Right atrium auricular region (tissue), 2 donors: ENCODE data around the gene FAM171A1. TPM values are rescaled to one million over a fixed set of nuclear protein-coding genes. Genes with fewer than 3 reads are reported as not detected.
"Not testable (repeated sequence)": the region's sequence is repeated elsewhere in the genome, so short reads cannot be mapped to it uniquely, and the experiment has no call there.

ENCODE experiments used
- DNase-seq: peaks from one replicate; pipeline ENCODE4 v3.0.0-alpha.2; 2019; ENCODE audit warnings: low spot score
- H3K27ac ChIP-seq, 2 donors: fragments of 200-600 bp; sonication (generic); 1 replicate in 1 of 2; 2 replicates in 1 of 2; pipeline ENCODE4 v1.5.1; 2016 to 2019
- H3K27me3 ChIP-seq, 2 donors: fragments of 200-600 bp; sonication (generic); one replicate each; pipeline versions ENCODE4 v1.5.1 to v1.6.0; 2017 to 2019
- H3K36me3 ChIP-seq: fragments of 200-600 bp; sonication (generic); one replicate; pipeline ENCODE4 v1.5.1; 2016
- H3K4me1 ChIP-seq, 2 donors: fragments of 200-600 bp; sonication (generic); one replicate each; pipeline versions ENCODE4 v1.5.1 to v1.6.0; 2017 to 2019
- H3K4me3 ChIP-seq, 2 donors: fragments of 200-600 bp; sonication (generic); 1 replicate in 1 of 2; 2 replicates in 1 of 2; pipeline ENCODE4 v1.5.1; 2017 to 2019; ENCODE audit warnings: mild to moderate bottlenecking in 1 of 2, moderate library complexity in 1 of 2
- H3K9me3 ChIP-seq, 2 donors: fragments of 200-600 bp; sonication (generic); one replicate each; pipeline ENCODE4 v1.5.1; 2019
- total RNA-seq, 2 donors: library from RNA; depleted of rRNA; stranded (reverse); fragments of >200 nt; gene quantifications; one replicate each; pipeline ENCODE4 v1.1.0, GENCODE V29; 2016
- TF ChIP-seq, protein P1 (sequence below), 2 donors: fragments of 200-600 bp; sonication (generic); IDR thresholded peaks; one replicate each; pipeline ENCODE4 v1.5.1; 2019; ENCODE audit warnings: antibody characterized with exemption in 2 of 2

The FAM171A1 gene
- total RNA-seq, 2 donors from 2014 or later = 7.8 to 13.7 TPM

DNA sequence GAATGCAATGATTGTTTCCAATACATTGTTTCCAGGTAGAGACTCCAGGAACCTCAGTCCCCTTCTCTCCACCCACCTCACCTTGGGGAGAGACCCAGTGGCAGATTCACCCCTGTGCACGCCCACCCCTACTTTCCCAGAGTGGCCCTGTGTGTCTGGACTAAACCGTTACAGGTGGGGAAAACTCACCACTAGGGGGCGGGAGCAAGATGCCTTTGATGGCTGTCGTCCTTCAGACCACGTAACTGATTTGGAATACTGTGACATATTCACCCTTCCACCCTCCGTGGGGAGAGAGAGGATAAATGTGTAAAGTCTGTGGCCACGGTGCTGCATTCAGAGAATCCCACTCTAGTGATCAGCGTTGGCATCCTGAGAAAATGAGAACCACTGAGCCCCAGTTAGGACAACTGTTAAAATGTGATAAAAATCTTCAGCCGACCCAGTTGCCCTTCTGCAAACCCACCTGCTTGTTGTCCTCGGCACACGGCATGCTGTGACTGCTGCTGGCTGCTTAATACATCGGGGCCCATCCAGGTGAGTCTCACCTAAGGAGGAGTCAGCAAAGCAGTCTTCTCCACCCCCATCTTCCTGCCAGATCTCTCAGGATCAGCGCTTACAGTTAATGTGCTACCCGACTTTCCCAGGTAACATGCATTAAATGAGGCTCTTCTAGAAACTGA lies 161.1 kb downstream of the FAM171A1 start:
- TF ChIP-seq, protein P1, sequence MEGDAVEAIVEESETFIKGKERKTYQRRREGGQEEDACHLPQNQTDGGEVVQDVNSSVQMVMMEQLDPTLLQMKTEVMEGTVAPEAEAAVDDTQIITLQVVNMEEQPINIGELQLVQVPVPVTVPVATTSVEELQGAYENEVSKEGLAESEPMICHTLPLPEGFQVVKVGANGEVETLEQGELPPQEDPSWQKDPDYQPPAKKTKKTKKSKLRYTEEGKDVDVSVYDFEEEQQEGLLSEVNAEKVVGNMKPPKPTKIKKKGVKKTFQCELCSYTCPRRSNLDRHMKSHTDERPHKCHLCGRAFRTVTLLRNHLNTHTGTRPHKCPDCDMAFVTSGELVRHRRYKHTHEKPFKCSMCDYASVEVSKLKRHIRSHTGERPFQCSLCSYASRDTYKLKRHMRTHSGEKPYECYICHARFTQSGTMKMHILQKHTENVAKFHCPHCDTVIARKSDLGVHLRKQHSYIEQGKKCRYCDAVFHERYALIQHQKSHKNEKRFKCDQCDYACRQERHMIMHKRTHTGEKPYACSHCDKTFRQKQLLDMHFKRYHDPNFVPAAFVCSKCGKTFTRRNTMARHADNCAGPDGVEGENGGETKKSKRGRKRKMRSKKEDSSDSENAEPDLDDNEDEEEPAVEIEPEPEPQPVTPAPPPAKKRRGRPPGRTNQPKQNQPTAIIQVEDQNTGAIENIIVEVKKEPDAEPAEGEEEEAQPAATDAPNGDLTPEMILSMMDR (IDR thresholded peaks at IDR 0.05) = peak; percentile 82 to 91
- Histone ChIP-seq H3K4me1 (peaks cover 0 to 9% of the 10 kb centered on the region in 2 donors), H3K9me3 (no peaks in the 10 kb centered on the region), H3K27me3 (no peaks in the 10 kb centered on the region), H3K27ac (no peak overlapping the region), H3K4me3 (no peak overlapping the region), H3K36me3 (peaks cover 9% of the 10 kb centered on the region)
- DNase-seq = peak; percentile 90

- Histone ChIP-seq H3K9me3 (no peaks in the 10 kb centered on the region), H3K4me3 (no peak overlapping the region), H3K36me3 (peaks cover 3% of the 10 kb centered on the region), H3K27me3 (no peaks in the 10 kb centered on the region), H3K27ac (no peak overlapping the region), H3K4me1 (peaks cover 0 to 9% of the 10 kb centered on the region in 2 donors)
- TF ChIP-seq, protein P1 (IDR thresholded peaks at IDR 0.05) = no peak
- no peak for DNase-seq
These were observed 162.9 kb downstream of the FAM171A1 start for GRCh38 chr10:15208221-15208620.

DNA sequence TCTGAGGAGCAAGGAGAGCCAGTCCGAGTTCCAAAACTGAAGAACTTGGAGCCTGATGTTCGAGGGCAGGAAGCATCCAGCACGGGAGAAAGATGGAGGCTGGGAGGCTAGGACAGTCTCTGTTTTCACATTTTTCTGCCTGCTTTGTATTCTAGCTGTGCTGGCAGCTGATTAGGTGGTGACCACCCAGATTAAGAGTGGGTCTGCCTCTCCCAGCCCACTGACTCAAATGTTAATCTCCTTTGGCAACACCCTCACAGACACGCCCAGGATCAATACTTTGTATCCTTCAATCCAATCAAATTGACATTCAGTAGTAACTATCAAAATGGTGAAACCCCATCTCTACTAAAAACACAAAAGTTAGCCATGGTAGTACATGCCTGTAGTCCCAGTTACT lies 163.7 kb downstream of the FAM171A1 start:
- not testable (repeated sequence) for H3K27ac ChIP-seq, H3K4me3 ChIP-seq, H3K9me3 ChIP-seq, H3K27me3 ChIP-seq, H3K4me1 ChIP-seq, H3K36me3 ChIP-seq, DNase-seq

GRCh38 chr10:15202639-15203038 lies 168.4 kb downstream of the FAM171A1 start:
- TF ChIP-seq, protein P1 (IDR thresholded peaks at IDR 0.05) = no peak
- no peaks in the 10 kb centered on the region for H3K27me3 ChIP-seq
- H3K9me3 ChIP-seq = no peaks in the 10 kb centered on the region
- DNase-seq = no peak
- no peak overlapping the region for H3K27ac ChIP-seq
- H3K4me3 ChIP-seq = no peak overlapping the region
- no peaks in the 10 kb centered on the region for H3K36me3 ChIP-seq
- H3K4me1 ChIP-seq = peaks cover 0 to 3% of the 10 kb centered on the region in 2 donors

GRCh38 chr10:15202301-15202621 lies 168.8 kb downstream of the FAM171A1 start:
- H3K4me1 ChIP-seq, DNase-seq: not testable (repeated sequence)

DNA sequence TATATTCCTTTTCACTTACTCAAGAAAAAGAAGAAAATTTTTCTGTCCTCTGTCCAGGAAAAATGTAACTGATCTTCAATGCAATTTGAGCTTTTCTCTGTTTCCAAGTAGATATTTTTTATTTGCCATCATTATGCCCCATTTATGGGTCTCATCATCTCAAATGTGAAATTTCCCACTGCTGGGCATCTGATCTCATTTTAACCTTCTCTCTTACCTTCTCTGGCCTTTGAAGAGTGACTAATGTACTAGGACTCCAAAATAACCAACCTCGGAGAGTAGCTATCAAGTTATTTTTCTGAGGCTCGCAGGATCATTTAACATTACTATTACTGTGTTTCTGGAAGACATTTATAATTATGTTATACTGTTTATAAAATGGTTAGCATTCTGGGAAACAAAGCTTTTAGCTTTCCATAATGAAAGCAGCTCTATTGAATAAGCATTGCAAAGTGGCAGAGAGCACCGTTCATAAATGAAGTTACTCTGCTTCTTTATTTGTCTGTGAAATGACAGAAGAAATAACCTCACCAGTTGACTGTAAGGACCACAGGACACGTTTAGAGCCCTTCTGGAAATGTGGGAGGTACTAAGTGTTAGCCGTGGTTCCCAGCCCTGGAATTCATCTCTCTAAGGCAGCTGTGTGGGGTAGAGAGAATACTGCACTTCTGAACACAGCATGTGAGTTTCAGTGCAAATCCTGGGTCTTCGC lies 169.3 kb downstream of the FAM171A1 start:
- no peaks in the 10 kb centered on the region for H3K27me3 ChIP-seq
- DNase-seq = no peak
- H3K36me3 ChIP-seq = no peaks in the 10 kb centered on the region
- no peaks in the 10 kb centered on the region for H3K9me3 ChIP-seq
- no peak overlapping the region for H3K4me3 ChIP-seq
- TF ChIP-seq, protein P1 (IDR thresholded peaks at IDR 0.05) = no peak
- H3K4me1 ChIP-seq = peaks cover 0 to 6% of the 10 kb centered on the region in 2 donors
- H3K27ac ChIP-seq = no peak overlapping the region

More at GRCh38 chr10:15202301-15202621, 168.8 kb downstream of the FAM171A1 start:
- not testable (repeated sequence) for H3K27me3 ChIP-seq, H3K4me3 ChIP-seq, H3K36me3 ChIP-seq, H3K27ac ChIP-seq, H3K9me3 ChIP-seq
